GM12878 (cell line): Measurements from ENCODE around the gene CDHR5. TPM values are rescaled to one million over a fixed set of nuclear protein-coding genes. Genes with fewer than 3 reads are reported as not detected.

Experiments used
- ATAC-seq: fragments of 200-7000 bp; cut with Tn5 transposase; 3 replicates; pipeline ENCODE4 v1.9.1; 2020; ENCODE audit warnings: mild to moderate bottlenecking, moderate library complexity
- BruUV-seq: library from RNA; stranded (reverse); fragments of 400-500 nt; replicated peaks from 2 replicates; lab custom pipeline; 2021; lab: Mats Ljungman, UMichigan
- CTCF ChIA-PET: fragments of 300-600 bp; sonication (Branson Sonifier 250); formaldehyde crosslinking; extraction: SDS; loops from one replicate; lab custom pipeline; 2021; ENCODE audit warnings: inconsistent platforms; lab: Yijun Ruan, JAX
- POLR2A ChIA-PET: fragments of 350-600 bp; formaldehyde crosslinking; extraction: SDS; loops from one replicate; lab custom pipeline; 2021; ENCODE audit warnings: inconsistent platforms; lab: Charles Lee
- RAD21 ChIA-PET: fragments of 300-600 bp; sonication (Branson Sonifier 250); formaldehyde crosslinking; loops from one replicate; lab custom pipeline; 2023; ENCODE audit warnings: antibody characterized with exemption; ENCODE audit not compliant: unreplicated experiment; lab: Charles Lee
- SMC1A ChIA-PET: fragments of 300-600 bp; sonication (Branson Sonifier 250); formaldehyde crosslinking; loops from one replicate; lab custom pipeline; 2023; ENCODE audit not compliant: unreplicated experiment, uncharacterized antibody; lab: Charles Lee
- DNase-seq: peaks from one replicate; pipeline ENCODE4 v3.0.0-alpha.2; 2011; ENCODE audit warnings: low read depth, low spot score
- FAIRE-seq: peaks from 3 replicates; lab custom pipeline; 2011; peaks lifted over from hg19 to GRCh38; lab: Jason Lieb, UNC
- H2AFZ ChIP-seq: 2 replicates; pipeline ENCODE4 v1.6.0; 2011; ENCODE audit warnings: low read depth, low read length, control low read depth; ENCODE audit not compliant: control insufficient read depth
- H3K27ac ChIP-seq: 2 replicates; pipeline ENCODE4 v1.5.1; 2011; ENCODE audit warnings: control low read depth; ENCODE audit not compliant: control insufficient read depth, insufficient read depth
- H3K27me3 ChIP-seq, 2 experiments: replicated peaks in 1 of 2; 2 replicates each; pipeline versions ENCODE4 v1.6.0 to v1.6.1; 2011; ENCODE audit warnings: low read length in 1 of 2; ENCODE audit not compliant: control insufficient read depth in 2 of 2, insufficient read depth in 2 of 2
- H3K36me3 ChIP-seq, 2 experiments: 2 replicates each; pipeline ENCODE4 v1.5.1; 2011; ENCODE audit warnings: low read length in 1 of 2; ENCODE audit not compliant: control insufficient read depth in 2 of 2, insufficient read depth in 2 of 2
- H3K4me1 ChIP-seq: 2 replicates; pipeline ENCODE4 v1.6.1; 2011; ENCODE audit warnings: mild to moderate bottlenecking, low read length, moderate library complexity, mixed read lengths; ENCODE audit not compliant: control insufficient read depth, insufficient read depth
- H3K4me2 ChIP-seq: 2 replicates; pipeline ENCODE4 v1.6.0; 2011; ENCODE audit warnings: control low read depth; ENCODE audit not compliant: control insufficient read depth, insufficient read depth
- H3K4me3 ChIP-seq: fragments of 200-600 bp; sonication (generic); 2 replicates; pipeline ENCODE4 v1.5.1; 2016
- H3K79me2 ChIP-seq: 2 replicates; pipeline ENCODE4 v1.6.0; 2011; ENCODE audit warnings: low read length; ENCODE audit not compliant: control insufficient read depth, insufficient read depth
- H3K9ac ChIP-seq: 2 replicates; pipeline ENCODE4 v1.8.0; 2011; ENCODE audit warnings: low read length, control low read depth, mixed read lengths; ENCODE audit not compliant: control insufficient read depth, insufficient read depth
- H3K9me3 ChIP-seq: replicated peaks from 3 replicates; pipeline ENCODE4 v1.5.1; 2011; ENCODE audit warnings: mild to moderate bottlenecking, low read length; ENCODE audit not compliant: control insufficient read depth, insufficient read depth
- H4K20me1 ChIP-seq: 2 replicates; pipeline ENCODE4 v1.6.0; 2011; ENCODE audit not compliant: control insufficient read depth, insufficient read depth
- CTCF ChIP-seq, 3 experiments: IDR thresholded peaks in 2 of 3; conservative IDR thresholded peaks in 1 of 3; 2 replicates each; pipeline ENCODE4 v1.5.1; 2011; ENCODE audit warnings: low read depth in 3 of 3, low read length in 3 of 3, mild to moderate bottlenecking in 3 of 3, control low read depth in 2 of 3, moderate library complexity in 2 of 3, inconsistent platforms in 1 of 3, mixed read lengths in 1 of 3; ENCODE audit not compliant: control insufficient read depth in 2 of 3, insufficient read depth in 1 of 3; ENCODE audit errors: extremely low read depth in 1 of 3
- POLR2A ChIP-seq: IDR thresholded peaks from 2 replicates; pipeline ENCODE4 v1.6.1; 2011; ENCODE audit warnings: low read depth, mild to moderate bottlenecking, low read length
- SMAD1 ChIP-seq: fragments of 450-650 bp; IDR thresholded peaks from 2 replicates; pipeline ENCODE4 v1.6.1; 2018; ENCODE audit warnings: mild to moderate bottlenecking, low read depth; ENCODE audit not compliant: partially characterized antibody
- ZNF24 ChIP-seq: fragments of 450-650 bp; IDR thresholded peaks from 2 replicates; pipeline ENCODE4 v1.6.1; 2017; ENCODE audit warnings: antibody characterized with exemption, mild to moderate bottlenecking
- WGBS: methylation state at CpG from one replicate; pipeline ENCODE4 v1.1.6; 2016; ENCODE audit warnings: low lambda C conversion rate; ENCODE audit not compliant: insufficient replicate concordance, insufficient coverage; ENCODE audit errors: missing lambda C conversion rate; 5-methylcytosine and 5-hydroxymethylcytosine counted together
- in situ Hi-C: fragments of 300-500 bp; cut with MboI; formaldehyde crosslinking; loops from 9 replicates; pipeline ENCODE4 v1.14.3; 2018; ENCODE audit warnings: mixed read lengths
- intact Hi-C: fragments of 100-400 bp; cut with micrococcal nuclease; formaldehyde crosslinking; loops from one replicate; pipeline ENCODE4 v1.14.2; 2022; ENCODE audit not compliant: unreplicated experiment
- polyA plus RNA-seq, 11 experiments: library from polyadenylated mRNA; depleted of rRNA in 4 of 11; unstranded in 6 of 11; stranded (reverse) in 5 of 11; fragments of >200 nt; fragmentation: Nextera tagmentation in 4 of 11; fragmentation: Illumina TruSeq in 1 of 11; extraction: Ambion mirVana in 4 of 11; extraction: Trizol in 1 of 11; gene quantifications; 1 replicate in 1 of 11; 2 replicates in 10 of 11; pipeline versions ENCODE4 v1.2.1 to v1.2.3, GENCODE V29; 2011 to 2016; ENCODE audit warnings: inconsistent platforms in 2 of 11, missing spikeins in 2 of 11, low read depth in 1 of 11
- total RNA-seq, 4 experiments: library from RNA; depleted of rRNA in 3 of 4; stranded (reverse); fragments of >200 nt in 3 of 4; fragmentation: Illumina TruSeq in 1 of 4; extraction: Trizol in 1 of 4; gene quantifications; 2 replicates each; pipeline versions ENCODE4 v1.2.1 to v1.2.3, GENCODE V29; 2013 to 2021

CDHR5 gene
- total and polyA plus RNA-seq, 10 of the 15 experiments (the other 5 are each of a cell fraction or from before 2014, with no cell fraction given) = 0.06 TPM; not detected in 9

- H3K4me3 ChIP-seq = no peak overlapping the region
- ATAC-seq (no peak), DNase-seq (no peak), FAIRE-seq (no peak)
- no peaks in the 10 kb centered on the region for H3K79me2 ChIP-seq
- in situ Hi-C loops (no loop called here), intact Hi-C loops (no loop called here)
- WGBS = 97% methylated on average over 27 of the region's 30 CpGs
- ChIA-PET POLR2A (no interaction called here), RAD21 (no interaction called here), SMC1A (no interaction called here), CTCF (no interaction called here)
- no peak overlapping the region for H3K4me2 ChIP-seq
- H3K36me3 ChIP-seq = peaks cover 17 to 52% of the 10 kb centered on the region in 2 experiments; a peak in 3 of 4 replicates
- BruUV-seq = no TSS peak
- H3K27ac ChIP-seq = no peak overlapping the region
- H3K9me3 ChIP-seq = no peaks in the 10 kb centered on the region
- no peaks in the 10 kb centered on the region for H3K27me3 ChIP-seq
- H3K4me1 ChIP-seq = no peaks in the 10 kb centered on the region
- H2AFZ ChIP-seq = no peak overlapping the region
- TF ChIP-seq POLR2A = peak; percentile 44; the same call in 1 of the 2 replicates
- no peak for TF ChIP-seq SMAD1
- H4K20me1 ChIP-seq = no peaks in the 10 kb centered on the region; the same call in 1 of the 2 replicates
- no peak overlapping the region for H3K9ac ChIP-seq
These were observed 26.6 kb downstream of the CDHR5 start for GRCh38 chr11:598005-598680.

- H3K27me3 ChIP-seq = no peaks in the 10 kb centered on the region
- DNase-seq (no peak), ATAC-seq (peak; percentile 74), FAIRE-seq (no peak)
- no peak overlapping the region for H3K4me2 ChIP-seq
- RAD21 ChIA-PET = no interaction called here
- POLR2A ChIA-PET = no interaction called here
- no peak overlapping the region for H3K4me3 ChIP-seq
- H4K20me1 ChIP-seq = no peaks in the 10 kb centered on the region; the same call in 1 of the 2 replicates
- H3K9ac ChIP-seq = no peak overlapping the region
- SMC1A ChIA-PET = no interaction called here
- H2AFZ ChIP-seq = no peak overlapping the region
- peaks cover 18 to 56% of the 10 kb centered on the region in 2 experiments; a peak in 3 of 4 replicates for H3K36me3 ChIP-seq
- no peaks in the 10 kb centered on the region for H3K79me2 ChIP-seq
- 95% methylated on average over 26 of the region's 29 CpGs for WGBS
- TF ChIP-seq CTCF (IDR thresholded peaks at IDR 0.05 in 2 of 3, conservative IDR thresholded peaks at IDR 0.05 in 1 of 3; ENCODE audit: control insufficient read depth in 2 of 3, extremely low read depth in 1 of 3, insufficient read depth in 1 of 3, low read depth in 3 of 3, low read length in 3 of 3) (peak in 1 of 3 experiments; percentile 26; a peak in 2 of 6 replicates), ZNF24 (no peak)
- H3K27ac ChIP-seq = no peak overlapping the region
- H3K9me3 ChIP-seq = no peaks in the 10 kb centered on the region
- H3K4me1 ChIP-seq = no peaks in the 10 kb centered on the region
- intact Hi-C loops = no loop called here
- in situ Hi-C loops = no loop called here
- no TSS peak for BruUV-seq
- CTCF ChIA-PET = no interaction called here
These were observed 27.5 kb downstream of the CDHR5 start for GRCh38 chr11:597166-597725.
